OCI-LY3 (cell line): ENCODE data around the gene SLC26A9.

Experiments used
- H2AFZ ChIP-seq: fragments of 200-600, 300-600 bp; shearing (Covaris generic); 2 replicates; pipeline ENCODE4 v1.6.0; 2014; ENCODE audit warnings: antibody characterized with exemption, low read depth, low read length
- H3K27ac ChIP-seq: fragments of 200-600, 300-600 bp; sonication (generic); 2 replicates; pipeline ENCODE4 v1.5.1; 2014; ENCODE audit warnings: mild to moderate bottlenecking, low read length, moderate library complexity, mixed read lengths
- H3K27me3 ChIP-seq: fragments of 200-600, 300-600 bp; sonication (generic); 2 replicates; pipeline ENCODE4 v1.6.1; 2014; ENCODE audit warnings: low read depth, low read length, mixed read lengths
- H3K36me3 ChIP-seq: fragments of 200-600, 300-600 bp; sonication (generic); replicated peaks from 2 replicates; pipeline ENCODE3; 2014; ENCODE audit warnings: low read depth, low read length, mixed read lengths
- H3K4me1 ChIP-seq: fragments of 300-600, 200-600 bp; sonication (generic); 2 replicates; pipeline ENCODE4 v1.6.1; 2014; ENCODE audit warnings: low read length, mixed read lengths
- H3K4me2 ChIP-seq: fragments of 200-600, 300-600 bp; sonication (generic); 2 replicates; pipeline ENCODE4 v1.6.1; 2014; ENCODE audit warnings: low read length, mixed read lengths
- H3K4me3 ChIP-seq: fragments of 300-600, 200-600 bp; sonication (generic); 2 replicates; pipeline ENCODE4 v1.5.1; 2014; ENCODE audit warnings: antibody characterized with exemption, mild to moderate bottlenecking, low read length, moderate library complexity
- H3K79me2 ChIP-seq: fragments of 300-600, 200-600 bp; shearing (Covaris generic); 2 replicates; pipeline ENCODE4 v1.6.1; 2014; ENCODE audit warnings: mild to moderate bottlenecking, low read length, mixed read lengths
- H3K9ac ChIP-seq: fragments of 300-600, 200-600 bp; shearing (Covaris generic); 2 replicates; pipeline ENCODE4 v1.6.0; 2014; ENCODE audit warnings: mild to moderate bottlenecking, low read length, moderate library complexity
- H3K9me3 ChIP-seq: fragments of 200-600, 300-600 bp; shearing (Covaris generic); 2 replicates; pipeline ENCODE4 v1.6.1; 2014; ENCODE audit warnings: low read length, mixed read lengths; ENCODE audit not compliant: insufficient read depth
- H4K20me1 ChIP-seq: fragments of 200-600, 300-600 bp; sonication (generic); 2 replicates; pipeline ENCODE4 v1.6.1; 2016; ENCODE audit warnings: low read length, mixed read lengths; ENCODE audit not compliant: insufficient read depth
- EZH2phosphoT487 ChIP-seq: fragments of 200-600 bp; shearing (Covaris generic); IDR thresholded peaks from 2 replicates; pipeline ENCODE4 v1.6.1; 2018; ENCODE audit warnings: antibody characterized with exemption, mixed run types, low read depth
- TF ChIP-seq, protein P1 (sequence below): fragments of 200-600, 300-600 bp; sonication (generic); IDR thresholded peaks from 2 replicates; pipeline ENCODE4 v1.5.1; 2014; ENCODE audit warnings: antibody characterized with exemption, low read length, low read depth

The SLC26A9 gene

GRCh38 chr1:205929496-205930194, 13.6 kb downstream of the SLC26A9 start:
- Histone ChIP-seq H3K4me2 (no peak overlapping the region), H3K27me3 (peaks cover 11% of the 10 kb centered on the region), H3K4me3 (no peak overlapping the region), H4K20me1 (no peaks in the 10 kb centered on the region), H3K36me3 (no peaks in the 10 kb centered on the region), H3K9me3 (no peaks in the 10 kb centered on the region), H3K4me1 (peaks cover 17% of the 10 kb centered on the region), H3K9ac (no peak overlapping the region), H2AFZ (no peak overlapping the region), H3K79me2 (no peaks in the 10 kb centered on the region), H3K27ac (no peak overlapping the region)
- TF ChIP-seq EZH2phosphoT487: no peak

- H3K27ac ChIP-seq: no peak overlapping the region
- peaks cover 9% of the 10 kb centered on the region for H3K4me1 ChIP-seq
- no peak overlapping the region for H2AFZ ChIP-seq
- no peak overlapping the region for H3K4me2 ChIP-seq
- H3K27me3 ChIP-seq: peaks cover 4% of the 10 kb centered on the region; the same call in 1 of the 2 replicates
- no peak overlapping the region for H3K9ac ChIP-seq
- H3K79me2 ChIP-seq: no peaks in the 10 kb centered on the region
- H4K20me1 ChIP-seq: no peaks in the 10 kb centered on the region
- TF ChIP-seq, protein P1, sequence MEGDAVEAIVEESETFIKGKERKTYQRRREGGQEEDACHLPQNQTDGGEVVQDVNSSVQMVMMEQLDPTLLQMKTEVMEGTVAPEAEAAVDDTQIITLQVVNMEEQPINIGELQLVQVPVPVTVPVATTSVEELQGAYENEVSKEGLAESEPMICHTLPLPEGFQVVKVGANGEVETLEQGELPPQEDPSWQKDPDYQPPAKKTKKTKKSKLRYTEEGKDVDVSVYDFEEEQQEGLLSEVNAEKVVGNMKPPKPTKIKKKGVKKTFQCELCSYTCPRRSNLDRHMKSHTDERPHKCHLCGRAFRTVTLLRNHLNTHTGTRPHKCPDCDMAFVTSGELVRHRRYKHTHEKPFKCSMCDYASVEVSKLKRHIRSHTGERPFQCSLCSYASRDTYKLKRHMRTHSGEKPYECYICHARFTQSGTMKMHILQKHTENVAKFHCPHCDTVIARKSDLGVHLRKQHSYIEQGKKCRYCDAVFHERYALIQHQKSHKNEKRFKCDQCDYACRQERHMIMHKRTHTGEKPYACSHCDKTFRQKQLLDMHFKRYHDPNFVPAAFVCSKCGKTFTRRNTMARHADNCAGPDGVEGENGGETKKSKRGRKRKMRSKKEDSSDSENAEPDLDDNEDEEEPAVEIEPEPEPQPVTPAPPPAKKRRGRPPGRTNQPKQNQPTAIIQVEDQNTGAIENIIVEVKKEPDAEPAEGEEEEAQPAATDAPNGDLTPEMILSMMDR: no peak
- no peak for TF ChIP-seq EZH2phosphoT487
- no peak overlapping the region for H3K4me3 ChIP-seq
- H3K36me3 ChIP-seq: no peaks in the 10 kb centered on the region
- H3K9me3 ChIP-seq: no peaks in the 10 kb centered on the region
Observed at GRCh38 chr1:205928317-205928716, 14.9 kb downstream of the SLC26A9 start.

GRCh38 chr1:205927676-205928075, 15.6 kb downstream of the SLC26A9 start:
- Histone ChIP-seq H3K27ac (no peak overlapping the region), H3K27me3 (peaks cover 4% of the 10 kb centered on the region; the same call in 1 of the 2 replicates), H3K4me1 (peaks cover 9% of the 10 kb centered on the region), H3K4me3 (no peak overlapping the region), H2AFZ (no peak overlapping the region), H3K36me3 (no peaks in the 10 kb centered on the region), H3K79me2 (no peaks in the 10 kb centered on the region), H3K9ac (no peak overlapping the region), H4K20me1 (no peaks in the 10 kb centered on the region), H3K4me2 (no peak overlapping the region), H3K9me3 (no peaks in the 10 kb centered on the region)
- TF ChIP-seq EZH2phosphoT487: no peak
- TF ChIP-seq, protein P1: no peak

- Histone ChIP-seq H3K9ac (no peak overlapping the region), H3K4me2 (no peak overlapping the region), H3K4me1 (peaks cover 9% of the 10 kb centered on the region), H3K27me3 (peaks cover 4% of the 10 kb centered on the region; the same call in 1 of the 2 replicates), H3K36me3 (no peaks in the 10 kb centered on the region), H3K27ac (no peak overlapping the region), H3K4me3 (no peak overlapping the region), H3K79me2 (no peaks in the 10 kb centered on the region), H3K9me3 (no peaks in the 10 kb centered on the region), H2AFZ (no peak overlapping the region), H4K20me1 (no peaks in the 10 kb centered on the region)
- TF ChIP-seq, protein P1: no peak
- TF ChIP-seq EZH2phosphoT487: no peak
Observed at GRCh38 chr1:205927247-205927646, 16.0 kb downstream of the SLC26A9 start.
